Panc1 (cell line): ENCODE results near the gene STOM. TPM values are rescaled to one million over a fixed set of nuclear protein-coding genes. Genes with fewer than 3 reads are reported as not detected.

Experiments used
- ATAC-seq: fragments of 200-7000 bp; cut with Tn5 transposase; 2 replicates; pipeline ENCODE4 v1.9.1; 2020; ENCODE audit warnings: mild to moderate bottlenecking, moderate library complexity
- BruUV-seq: library from RNA; stranded (reverse); fragments of 400-500 nt; replicated peaks from 2 replicates; lab custom pipeline; 2021; lab: Mats Ljungman, UMichigan
- CTCF ChIA-PET: fragments of 300-600 bp; sonication (Branson Sonifier 250); formaldehyde crosslinking; loops from one replicate; lab custom pipeline; 2022; ENCODE audit warnings: antibody characterized with exemption; lab: Charles Lee
- POLR2A ChIA-PET: fragments of 300-600 bp; sonication (Branson Sonifier 250); formaldehyde crosslinking; loops from one replicate; lab custom pipeline; 2022; ENCODE audit warnings: antibody characterized with exemption; lab: Charles Lee
- DNase-seq: peaks from one replicate; pipeline ENCODE4 v3.0.0-alpha.2; 2010; ENCODE audit warnings: low read depth, low spot score
- H3K27ac ChIP-seq: 2 replicates; pipeline ENCODE4 v1.5.1; 2011; ENCODE audit warnings: mild to moderate bottlenecking, low read length, inconsistent platforms
- H3K27me3 ChIP-seq: fragments of 200-500 bp; sonication (Bioruptor generic); 2 replicates; pipeline ENCODE4 v1.6.0; 2014; ENCODE audit warnings: low read length, inconsistent platforms; ENCODE audit not compliant: control insufficient read depth, insufficient read depth
- H3K36me3 ChIP-seq: fragments of 200-500 bp; sonication (Bioruptor generic); 2 replicates; pipeline ENCODE4 v1.5.1; 2014; ENCODE audit warnings: inconsistent platforms, mild to moderate bottlenecking, low read length, moderate library complexity; ENCODE audit not compliant: control insufficient read depth, insufficient read depth
- H3K4me1 ChIP-seq: 2 replicates; pipeline ENCODE4 v1.5.1; 2011; ENCODE audit warnings: inconsistent platforms, mild to moderate bottlenecking, low read length, moderate library complexity; ENCODE audit not compliant: control insufficient read depth, insufficient read depth
- H3K4me3 ChIP-seq, 2 experiments: 2 replicates each; pipeline ENCODE4 v1.5.1; 2011 to 2012; ENCODE audit warnings: low read depth in 2 of 2, low read length in 2 of 2, mild to moderate bottlenecking in 2 of 2, inconsistent platforms in 1 of 2, moderate library complexity in 1 of 2
- H3K9me3 ChIP-seq: fragments of 200-500 bp; sonication (Bioruptor generic); 2 replicates; pipeline ENCODE4 v1.5.1; 2014; ENCODE audit warnings: low read depth, mild to moderate bottlenecking, inconsistent platforms, low read length, moderate library complexity; ENCODE audit not compliant: control insufficient read depth, insufficient read depth
- POLR2AphosphoS5 ChIP-seq: IDR thresholded peaks from 2 replicates; pipeline ENCODE4 v1.6.1; 2012; ENCODE audit warnings: mild to moderate bottlenecking, low read depth, low read length, moderate library complexity
- REST ChIP-seq, 2 experiments: IDR thresholded peaks; 2 replicates each; pipeline ENCODE4 v1.6.1; 2011 to 2012; ENCODE audit warnings: low read depth in 2 of 2, control low read depth in 1 of 2, low read length in 1 of 2, mild to moderate bottlenecking in 1 of 2, moderate library complexity in 1 of 2; ENCODE audit not compliant: insufficient read depth in 1 of 2
- SIN3A ChIP-seq: IDR thresholded peaks from 2 replicates; pipeline ENCODE4 v1.6.1; 2012; ENCODE audit warnings: low read depth, mild to moderate bottlenecking, low read length, moderate library complexity, borderline replicate concordance; ENCODE audit not compliant: insufficient read depth
- TCF7L2 ChIP-seq: IDR thresholded peaks from 2 replicates; pipeline ENCODE4 v1.6.1; 2011; ENCODE audit warnings: mild to moderate bottlenecking, low read depth, low read length, inconsistent platforms
- in situ Hi-C: cut with HindIII; loops from 2 replicates; pipeline ENCODE4 v1.10.0; 2016; ENCODE audit warnings: low sequenced_read_pairs, low pct_unique_long_range_greater_than_20kb
- intact Hi-C: fragments of 100-400 bp; cut with micrococcal nuclease; formaldehyde crosslinking; loops from one replicate; pipeline ENCODE4 v1.10.0; 2022; ENCODE audit not compliant: unreplicated experiment
- total RNA-seq: library from RNA; stranded (reverse); gene quantifications from one replicate; pipeline ENCODE4 v1.2.1, GENCODE V29; 2021; ENCODE audit not compliant: unreplicated experiment
- TF ChIP-seq, protein P1 (sequence below): fragments of 450-650 bp; IDR thresholded peaks from 2 replicates; pipeline ENCODE4 v1.5.1; 2017; ENCODE audit warnings: mild to moderate bottlenecking

STOM gene
- total RNA-seq, 1 experiment from 2014 or later = 81.2 TPM

- Histone ChIP-seq H3K9me3 (no peaks in the 10 kb centered on the region), H3K4me1 (peaks cover 33% of the 10 kb centered on the region), H3K27me3 (no peaks in the 10 kb centered on the region), H3K36me3 (no peaks in the 10 kb centered on the region; the same call in 1 of the 2 replicates), H3K27ac (peak overlapping the region; percentile 77), H3K4me3 (no peak overlapping the region)
- ChIA-PET POLR2A (no interaction called here), CTCF (no interaction called here)
- BruUV-seq = no TSS peak
- DNase-seq = no peak
- TF ChIP-seq, protein P1, sequence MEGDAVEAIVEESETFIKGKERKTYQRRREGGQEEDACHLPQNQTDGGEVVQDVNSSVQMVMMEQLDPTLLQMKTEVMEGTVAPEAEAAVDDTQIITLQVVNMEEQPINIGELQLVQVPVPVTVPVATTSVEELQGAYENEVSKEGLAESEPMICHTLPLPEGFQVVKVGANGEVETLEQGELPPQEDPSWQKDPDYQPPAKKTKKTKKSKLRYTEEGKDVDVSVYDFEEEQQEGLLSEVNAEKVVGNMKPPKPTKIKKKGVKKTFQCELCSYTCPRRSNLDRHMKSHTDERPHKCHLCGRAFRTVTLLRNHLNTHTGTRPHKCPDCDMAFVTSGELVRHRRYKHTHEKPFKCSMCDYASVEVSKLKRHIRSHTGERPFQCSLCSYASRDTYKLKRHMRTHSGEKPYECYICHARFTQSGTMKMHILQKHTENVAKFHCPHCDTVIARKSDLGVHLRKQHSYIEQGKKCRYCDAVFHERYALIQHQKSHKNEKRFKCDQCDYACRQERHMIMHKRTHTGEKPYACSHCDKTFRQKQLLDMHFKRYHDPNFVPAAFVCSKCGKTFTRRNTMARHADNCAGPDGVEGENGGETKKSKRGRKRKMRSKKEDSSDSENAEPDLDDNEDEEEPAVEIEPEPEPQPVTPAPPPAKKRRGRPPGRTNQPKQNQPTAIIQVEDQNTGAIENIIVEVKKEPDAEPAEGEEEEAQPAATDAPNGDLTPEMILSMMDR = no peak
- TF ChIP-seq TCF7L2 (no peak), REST (IDR thresholded peaks at IDR 0.05; ENCODE audit: insufficient read depth in 1 of 2, low read depth in 2 of 2, low read length in 1 of 2) (no peak), POLR2AphosphoS5 (no peak), SIN3A (no peak)
- in situ Hi-C loops (no loop called here), intact Hi-C loops (no loop called here)
- no peak for ATAC-seq
Observed at GRCh38 chr9:121363622-121363961, 6.5 kb downstream of the STOM start.

GRCh38 chr9:121362813-121363621, 7.0 kb downstream of the STOM start:
- ATAC-seq (peak; percentile 70), DNase-seq (no peak)
- TF ChIP-seq, protein P1 = no peak
- TF ChIP-seq TCF7L2 = no peak
- TF ChIP-seq REST (IDR thresholded peaks at IDR 0.05; ENCODE audit: insufficient read depth in 1 of 2, low read depth in 2 of 2, low read length in 1 of 2) = no peak
- TF ChIP-seq POLR2AphosphoS5 = no peak
- TF ChIP-seq SIN3A = no peak
- intact Hi-C loops (no loop called here), in situ Hi-C loops (no loop called here)
- Histone ChIP-seq H3K36me3 (no peaks in the 10 kb centered on the region; the same call in 1 of the 2 replicates), H3K27me3 (no peaks in the 10 kb centered on the region), H3K4me1 (peaks cover 29% of the 10 kb centered on the region), H3K9me3 (no peaks in the 10 kb centered on the region), H3K4me3 (no peak overlapping the region), H3K27ac (peak overlapping the region; percentile 77)
- BruUV-seq = no TSS peak
- CTCF ChIA-PET = no interaction called here
- POLR2A ChIA-PET = no interaction called here
